AG04450 (cell line): ENCODE data around the gene SAP30BP. TPM values are rescaled to one million over a fixed set of nuclear protein-coding genes. Genes with fewer than 3 reads are reported as not detected.

ENCODE experiments used
- CTCF ChIA-PET: fragments of 300-600, 350-600 bp; formaldehyde crosslinking; extraction: SDS; loops from one replicate; lab custom pipeline; 2022; ENCODE audit warnings: antibody characterized with exemption, inconsistent platforms; lab: Charles Lee
- POLR2A ChIA-PET: fragments of 350-600 bp; formaldehyde crosslinking; extraction: SDS; loops from one replicate; lab custom pipeline; 2021; ENCODE audit warnings: antibody characterized with exemption, inconsistent platforms; lab: Yijun Ruan, JAX
- DNase-seq: peaks from one replicate; pipeline ENCODE4 v3.0.0-alpha.2; 2011; ENCODE audit warnings: low read depth, low spot score
- H3K27ac ChIP-seq: one replicate; pipeline ENCODE4 v1.5.1; 2012; ENCODE audit warnings: low read depth, low read length, control low read depth
- H3K27me3 ChIP-seq: one replicate; pipeline ENCODE4 v1.6.0; 2012; ENCODE audit warnings: low read length; ENCODE audit not compliant: control insufficient read depth, insufficient read depth
- H3K4me3 ChIP-seq: 2 replicates; pipeline ENCODE4 v1.5.1; 2011; ENCODE audit warnings: mild to moderate bottlenecking, low read depth, low read length, control low read depth
- H3K9me3 ChIP-seq: 2 replicates; pipeline ENCODE4 v1.5.1; 2012; ENCODE audit warnings: low read length; ENCODE audit not compliant: control insufficient read depth, insufficient read depth
- polyA plus RNA-seq: library from polyadenylated mRNA; depleted of rRNA; stranded (reverse); fragments of >200 nt; gene quantifications from 2 replicates; pipeline ENCODE4 v1.2.3, GENCODE V29; 2011
- TF ChIP-seq, protein P1 (sequence below): IDR thresholded peaks from 2 replicates; pipeline ENCODE4 v1.5.1; 2011; ENCODE audit warnings: low read depth, low read length, control low read depth, inconsistent platforms

Gene SAP30BP
- polyA plus RNA-seq, 1 experiment, result 75.4 TPM

DNA sequence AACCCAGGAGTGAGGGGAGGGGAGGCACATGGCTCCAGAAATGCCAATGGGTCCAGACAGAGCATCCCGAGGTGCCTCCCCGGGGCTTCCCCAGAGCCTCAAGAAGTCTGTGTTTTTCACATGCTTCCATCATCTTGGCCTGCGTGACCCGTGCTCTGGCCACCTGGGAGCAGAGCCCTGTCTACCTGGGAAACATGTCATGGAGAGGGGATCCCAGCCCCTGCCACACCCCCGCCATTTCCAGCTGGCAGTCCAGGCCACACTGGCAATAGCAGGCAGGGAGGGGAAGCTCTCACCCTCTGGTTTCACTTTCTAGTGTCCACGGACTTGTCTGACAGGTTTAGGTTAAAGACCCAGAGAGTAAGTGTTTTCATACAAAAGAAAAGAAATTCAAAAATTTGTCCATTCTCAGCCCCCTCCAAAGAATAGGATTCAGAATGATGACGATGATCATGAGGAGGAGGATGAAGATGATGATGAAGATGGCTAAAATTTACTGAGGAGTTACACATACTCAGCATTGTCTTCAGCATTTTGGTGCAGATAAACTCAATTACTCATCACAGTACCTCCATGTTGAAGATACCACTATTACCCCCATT is 24.9 kb upstream of the SAP30BP start:
- CTCF ChIA-PET, result interaction anchor here (16.8 kb wide), 1 partner anchor 9 kb away, joined by 226 read pairs; the partner anchor contains the start of gene SMIM5
- Histone ChIP-seq H3K27me3 (no peaks in the 10 kb centered on the region), H3K27ac (no peak overlapping the region), H3K4me3 (no peak overlapping the region), H3K9me3 (no peaks in the 10 kb centered on the region)
- DNase-seq, result no peak
- TF ChIP-seq, protein P1, sequence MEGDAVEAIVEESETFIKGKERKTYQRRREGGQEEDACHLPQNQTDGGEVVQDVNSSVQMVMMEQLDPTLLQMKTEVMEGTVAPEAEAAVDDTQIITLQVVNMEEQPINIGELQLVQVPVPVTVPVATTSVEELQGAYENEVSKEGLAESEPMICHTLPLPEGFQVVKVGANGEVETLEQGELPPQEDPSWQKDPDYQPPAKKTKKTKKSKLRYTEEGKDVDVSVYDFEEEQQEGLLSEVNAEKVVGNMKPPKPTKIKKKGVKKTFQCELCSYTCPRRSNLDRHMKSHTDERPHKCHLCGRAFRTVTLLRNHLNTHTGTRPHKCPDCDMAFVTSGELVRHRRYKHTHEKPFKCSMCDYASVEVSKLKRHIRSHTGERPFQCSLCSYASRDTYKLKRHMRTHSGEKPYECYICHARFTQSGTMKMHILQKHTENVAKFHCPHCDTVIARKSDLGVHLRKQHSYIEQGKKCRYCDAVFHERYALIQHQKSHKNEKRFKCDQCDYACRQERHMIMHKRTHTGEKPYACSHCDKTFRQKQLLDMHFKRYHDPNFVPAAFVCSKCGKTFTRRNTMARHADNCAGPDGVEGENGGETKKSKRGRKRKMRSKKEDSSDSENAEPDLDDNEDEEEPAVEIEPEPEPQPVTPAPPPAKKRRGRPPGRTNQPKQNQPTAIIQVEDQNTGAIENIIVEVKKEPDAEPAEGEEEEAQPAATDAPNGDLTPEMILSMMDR, result no peak
- POLR2A ChIA-PET, result no interaction called here

DNA sequence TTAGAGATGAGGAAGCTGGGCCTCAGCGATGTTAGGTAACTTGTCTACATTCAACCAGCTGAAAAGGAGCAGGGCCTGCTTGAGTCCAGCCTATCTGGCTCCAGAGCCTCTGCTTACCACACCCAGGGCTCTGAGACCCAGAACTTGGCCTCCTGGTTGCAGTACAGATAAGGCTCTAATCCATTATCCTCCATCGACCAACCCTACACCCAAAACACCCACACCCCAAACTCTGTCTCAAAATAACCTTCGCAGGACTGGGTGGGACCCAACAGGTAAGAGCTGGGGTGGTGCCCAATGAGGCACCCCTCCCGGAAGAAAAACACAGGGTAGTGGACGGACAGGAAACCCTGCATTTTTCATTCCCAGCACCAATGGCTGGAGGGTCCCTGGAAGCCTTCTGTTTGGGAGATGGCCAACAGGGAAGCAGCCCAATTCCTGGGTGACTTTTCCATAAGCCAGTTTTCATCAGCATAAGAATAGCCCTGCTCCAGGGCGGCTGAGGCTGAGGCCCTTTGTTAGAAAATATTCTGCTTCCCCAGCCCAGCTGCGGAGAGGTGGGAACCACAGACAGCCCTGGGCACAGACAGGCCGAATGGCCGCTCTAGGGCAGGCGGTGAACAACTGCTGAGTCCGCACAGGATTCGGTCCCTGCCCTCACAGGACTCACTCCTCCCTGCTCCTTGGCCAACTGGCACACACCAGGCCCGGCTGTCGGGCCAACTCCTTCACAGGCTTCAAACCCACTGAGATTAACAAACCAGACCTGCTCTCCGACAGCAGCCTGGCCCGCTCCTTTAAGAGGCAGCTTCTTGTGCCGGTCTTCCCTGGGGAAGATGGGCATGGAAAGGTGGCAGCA is 24.1 kb upstream of the SAP30BP start:
- no peak overlapping the region for H3K4me3 ChIP-seq
- TF ChIP-seq, protein P1, result no peak
- H3K9me3 ChIP-seq, result no peaks in the 10 kb centered on the region
- no peak overlapping the region for H3K27ac ChIP-seq
- DNase-seq, result no peak
- ChIA-PET POLR2A (no interaction called here), CTCF (interaction anchor here (16.8 kb wide), 1 partner anchor 10 kb away, joined by 226 read pairs; the partner anchor contains the start of gene SMIM5)
- H3K27me3 ChIP-seq, result no peaks in the 10 kb centered on the region

DNA sequence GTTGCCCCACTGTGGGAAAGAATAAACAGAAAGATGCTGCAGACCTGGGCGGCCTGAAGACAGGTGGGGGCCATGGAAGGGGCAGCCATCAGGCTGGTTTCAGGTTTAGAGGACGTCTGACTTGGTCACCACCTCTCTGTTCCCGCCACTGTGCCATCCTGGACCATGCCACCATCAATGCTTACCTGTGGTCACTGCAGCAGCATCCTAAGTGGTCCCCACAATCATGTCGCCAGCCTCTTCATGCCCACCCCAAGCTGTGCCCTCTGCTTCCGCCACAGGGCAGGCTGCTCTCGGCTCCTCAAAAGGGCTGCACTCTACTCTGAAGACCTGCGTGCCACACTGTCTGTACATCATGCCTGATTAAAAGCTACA is 23.5 kb upstream of the SAP30BP start:
- no peak for DNase-seq
- TF ChIP-seq, protein P1, result no peak
- H3K27me3 ChIP-seq, result no peaks in the 10 kb centered on the region
- ChIA-PET CTCF (interaction anchor here (1.4 to 16.8 kb wide), 3 partner anchors 10 to 104 kb away, joined by 9 to 226 read pairs (median 10); partner anchors contain the start of gene SMIM5), POLR2A (no interaction called here)
- no peaks in the 10 kb centered on the region for H3K9me3 ChIP-seq
- H3K27ac ChIP-seq, result no peak overlapping the region
- no peak overlapping the region for H3K4me3 ChIP-seq

DNA sequence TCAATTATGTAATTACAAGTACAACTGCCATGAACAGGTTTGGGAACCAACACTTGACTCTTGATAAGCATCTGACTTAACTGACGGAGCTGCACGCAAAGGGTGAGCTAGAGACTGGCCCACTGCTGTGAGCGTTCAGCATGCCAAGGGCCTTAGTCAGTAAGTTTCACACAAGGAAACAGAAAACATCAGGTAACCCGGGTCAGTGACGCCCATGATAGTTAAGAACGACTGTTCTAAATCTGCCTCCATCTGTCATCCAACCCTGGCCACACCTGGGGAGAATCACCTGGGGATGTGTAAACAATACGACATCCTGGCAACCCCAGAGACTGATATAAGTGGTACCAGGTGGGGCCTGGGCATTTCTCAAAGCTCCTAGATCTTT is 21.6 kb upstream of the SAP30BP start:
- no peak overlapping the region for H3K27ac ChIP-seq
- CTCF ChIA-PET, result interaction anchor here (0.9 to 16.8 kb wide), 3 partner anchors 8 to 104 kb away, joined by 3 to 226 read pairs (median 9); partner anchors contain the start of gene SMIM5
- TF ChIP-seq, protein P1, result no peak
- no peak for DNase-seq
- POLR2A ChIA-PET, result no interaction called here
- no peaks in the 10 kb centered on the region for H3K9me3 ChIP-seq
- H3K4me3 ChIP-seq, result no peak overlapping the region
- H3K27me3 ChIP-seq, result no peaks in the 10 kb centered on the region
